Measurements from ENCODE around the gene HNRNPA2B1. TPM values are rescaled to one million over a fixed set of nuclear protein-coding genes. Genes with fewer than 3 reads are reported as not detected.
"Not testable (repeated sequence)": the region's sequence is repeated elsewhere in the genome, so short reads cannot be mapped to it uniquely, and the experiment has no call there.

Gene HNRNPA2B1
- total RNA-seq, 2 donors from 2014 or later: 269 to 275 TPM

DNA sequence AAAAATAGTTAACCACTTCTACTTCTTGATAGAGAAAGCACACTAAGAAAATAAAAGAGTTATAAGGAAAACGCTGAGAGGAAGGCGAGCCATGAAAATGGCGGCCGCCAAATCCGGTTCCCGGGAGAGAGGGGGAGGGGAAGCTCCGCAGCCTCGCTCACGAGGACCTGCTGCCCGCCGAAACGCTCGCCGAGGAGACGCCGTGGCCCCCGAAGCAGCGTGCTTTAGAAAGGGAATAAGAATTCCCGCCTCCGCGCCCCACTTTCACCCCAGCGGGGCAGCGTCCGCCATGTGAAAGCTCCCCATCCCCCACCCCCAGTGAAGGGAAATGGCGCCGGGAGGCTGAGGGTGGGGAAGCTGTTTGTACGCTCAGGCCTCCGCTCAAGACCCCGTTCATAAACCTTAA, 505 bp downstream of the HNRNPA2B1 start:
- peak; percentile 92 for DNase-seq (ENCODE audit: low spot score)

GRCh38 chr7:26199301-26200037, 1.1 kb downstream of the HNRNPA2B1 start:
- DNase-seq (ENCODE audit: low spot score): peak; percentile 90
- intact Hi-C loops (cut with DNase I): loop anchor here (10.0 kb wide), 2 partner anchors 955 to 965 kb away; partner anchors contain the start of genes HOXA3 (in 1 of the 2), HOXA7 (in 1 of the 2) and HOXA9 (in 1 of the 2)

More for the DNA sequence above, 505 bp downstream of the HNRNPA2B1 start:
- intact Hi-C loops (cut with DNase I): loop anchor here in 1 of 2 donors (10.0 kb wide), 1 partner anchor 965 kb away; the partner anchor contains the start of gene HOXA9

DNA sequence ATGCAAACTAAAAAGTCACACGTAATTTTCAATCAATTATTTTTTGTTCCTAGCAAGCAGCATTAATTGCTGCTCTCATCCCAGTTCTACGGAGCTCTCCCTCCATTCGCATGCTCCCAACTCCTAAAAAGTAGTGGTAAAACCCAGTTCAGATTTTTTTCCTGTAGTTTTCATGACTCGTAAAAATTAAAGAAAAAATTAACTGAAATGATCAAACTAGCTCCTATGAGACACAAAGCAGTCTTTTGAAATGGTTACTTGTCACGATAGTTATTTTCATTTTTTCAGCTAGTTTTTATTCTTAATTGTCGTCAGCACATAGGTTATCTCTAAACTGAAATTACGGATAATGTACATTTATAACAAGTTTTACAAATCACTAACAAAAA, 1.8 kb downstream of the HNRNPA2B1 start:
- no peak for DNase-seq (ENCODE audit: low spot score)
- intact Hi-C loops (cut with DNase I): loop anchor here in 1 of 2 donors (10.0 kb wide), 1 partner anchor 956 kb away; the partner anchor contains the start of genes HOXA3 and HOXA7

- intact Hi-C loops (cut with DNase I): loop anchor here in 1 of 2 donors (10.0 kb wide), 1 partner anchor 957 kb away; the partner anchor contains the start of genes HOXA3 and HOXA7
- DNase-seq (ENCODE audit: low spot score): no peak
Measured at GRCh38 chr7:26198133-26198780, 2.3 kb downstream of the HNRNPA2B1 start.

GRCh38 chr7:26197153-26198115, 3.1 kb downstream of the HNRNPA2B1 start:
- intact Hi-C loops (cut with DNase I): loop anchor here in 1 of 2 donors (10.0 kb wide), 1 partner anchor 957 kb away; the partner anchor contains the start of genes HOXA3 and HOXA7
- no peak for DNase-seq (ENCODE audit: low spot score)

- intact Hi-C loops (cut with DNase I): loop anchor here in 1 of 2 donors (10.0 kb wide), 1 partner anchor 959 kb away; the partner anchor contains the start of genes HOXA3 and HOXA7
- DNase-seq (ENCODE audit: low spot score): no peak
Measured at GRCh38 chr7:26195867-26196657, 4.5 kb downstream of the HNRNPA2B1 start.

- intact Hi-C loops (cut with DNase I): loop anchor here in 1 of 2 donors (10.0 kb wide), 1 partner anchor 960 kb away; the partner anchor contains the start of genes HOXA3 and HOXA7
- no peak for DNase-seq (ENCODE audit: low spot score)
Measured at GRCh38 chr7:26195182-26195581, 5.4 kb downstream of the HNRNPA2B1 start.

- intact Hi-C loops (cut with DNase I): loop anchor here in 1 of 2 donors (10.0 kb wide), 1 partner anchor 960 kb away; the partner anchor contains the start of genes HOXA3 and HOXA7
- DNase-seq (ENCODE audit: low spot score): not testable (repeated sequence)
Measured at GRCh38 chr7:26194764-26195163, 5.8 kb downstream of the HNRNPA2B1 start.

- DNase-seq (ENCODE audit: low spot score): no peak
- intact Hi-C loops (cut with DNase I): loop anchor here in 1 of 2 donors (10.0 kb wide), 1 partner anchor 961 kb away; the partner anchor contains the start of genes HOXA3 and HOXA7
Measured at GRCh38 chr7:26193432-26194207, 6.9 kb downstream of the HNRNPA2B1 start.

- intact Hi-C loops (cut with DNase I): loop anchor here in 1 of 2 donors (10.0 kb wide), 1 partner anchor 962 kb away; the partner anchor contains the start of genes HOXA3 and HOXA7
- no peak for DNase-seq (ENCODE audit: low spot score)
Measured at GRCh38 chr7:26192485-26193087, 8.0 kb downstream of the HNRNPA2B1 start.

DNA sequence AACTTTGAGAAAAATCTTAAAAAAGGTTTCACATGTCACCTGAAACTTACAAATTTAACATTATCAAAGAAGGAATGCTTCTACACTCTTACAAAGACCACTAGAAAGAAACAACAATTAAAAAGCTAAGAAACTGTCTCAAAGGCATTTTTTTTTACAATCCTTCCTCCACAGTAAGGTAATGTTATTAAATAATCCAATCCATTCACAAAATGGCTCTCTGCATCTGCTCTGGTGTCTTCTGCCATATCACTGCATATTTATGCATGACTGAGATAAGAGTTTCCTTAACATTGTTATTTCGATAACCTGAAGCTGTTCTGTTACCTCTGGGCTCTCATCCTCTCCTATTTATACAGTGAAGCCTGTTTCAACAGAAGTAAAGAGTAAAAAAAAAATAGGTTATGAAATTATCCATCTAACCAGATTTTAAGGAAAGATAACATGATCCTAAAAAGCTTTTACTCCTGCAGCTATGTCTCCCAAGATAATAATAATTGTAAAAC, 8.5 kb downstream of the HNRNPA2B1 start:
- DNase-seq (ENCODE audit: low spot score): no peak
- intact Hi-C loops (cut with DNase I): loop anchor here in 1 of 2 donors (10.0 kb wide), 1 partner anchor 963 kb away; the partner anchor contains the start of genes HOXA3 and HOXA7

DNA sequence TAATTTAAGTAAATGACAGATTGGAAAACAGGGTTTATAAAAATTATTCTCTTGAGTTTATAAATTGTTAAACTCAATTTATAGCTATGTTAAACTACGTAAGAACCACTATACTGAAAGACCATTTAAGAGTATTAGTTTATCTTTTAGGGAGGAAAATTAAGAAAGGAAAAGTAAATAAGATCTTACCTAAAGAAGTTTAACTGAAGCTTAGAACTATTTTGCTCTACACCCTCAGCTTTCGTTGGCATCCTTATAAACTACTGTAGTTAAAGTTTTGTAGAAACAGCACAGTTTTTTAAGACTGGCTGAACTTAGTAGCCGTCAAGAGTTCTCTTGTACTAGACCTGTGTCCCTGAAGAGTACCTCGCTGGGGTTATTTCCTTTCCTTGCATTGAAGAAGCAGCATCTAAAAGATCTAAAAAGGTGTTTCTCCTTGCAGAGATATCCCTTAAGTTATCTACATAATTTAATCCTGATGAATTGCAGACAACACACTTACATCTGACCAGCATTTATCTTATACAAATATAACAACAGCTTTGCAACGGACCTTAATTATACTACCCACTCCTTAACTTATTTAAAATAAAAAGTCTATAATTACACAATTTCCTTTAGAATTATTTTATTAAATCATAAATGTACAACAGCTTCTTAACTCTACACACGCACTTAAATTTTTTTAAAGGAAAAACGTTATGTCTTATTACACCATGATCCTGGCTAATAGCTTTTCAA, 9.1 kb downstream of the HNRNPA2B1 start:
- no peak for DNase-seq (ENCODE audit: low spot score)
- intact Hi-C loops (cut with DNase I): loop anchor here in 1 of 2 donors (10.0 kb wide), 1 partner anchor 963 kb away; the partner anchor contains the start of genes HOXA3 and HOXA7

DNA sequence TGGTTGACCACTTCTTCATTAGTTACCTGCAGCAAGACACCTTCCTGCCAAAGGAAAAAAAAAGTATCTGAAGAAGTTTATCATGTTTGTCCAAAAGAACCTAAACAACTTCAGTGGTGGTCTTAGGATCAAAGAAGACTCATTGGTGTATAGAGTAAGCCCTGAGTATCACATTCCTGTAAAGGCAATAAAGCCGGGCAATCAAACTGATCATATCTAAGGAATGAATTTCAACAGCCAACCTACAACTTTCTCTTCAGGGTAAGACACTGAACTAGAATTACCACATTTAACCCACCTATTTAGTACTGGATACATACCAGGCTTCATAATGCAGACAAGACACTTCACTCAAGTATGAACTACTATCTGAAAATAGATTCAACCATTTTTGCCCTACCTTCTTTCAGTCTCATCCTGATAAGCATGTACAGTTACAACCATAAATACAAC, 10.1 kb downstream of the HNRNPA2B1 start:
- intact Hi-C loops (cut with DNase I): loop anchor here in 1 of 2 donors (10.0 kb wide), 1 partner anchor 964 kb away; the partner anchor contains the start of genes HOXA3 and HOXA7
- DNase-seq (ENCODE audit: low spot score): no peak

- no peak for DNase-seq (ENCODE audit: low spot score)
- intact Hi-C loops (cut with DNase I): loop anchor here in 1 of 2 donors (10.0 kb wide), 1 partner anchor 965 kb away; the partner anchor contains the start of genes HOXA3 and HOXA7
Measured at GRCh38 chr7:26189697-26190096, 10.8 kb downstream of the HNRNPA2B1 start.

DNA sequence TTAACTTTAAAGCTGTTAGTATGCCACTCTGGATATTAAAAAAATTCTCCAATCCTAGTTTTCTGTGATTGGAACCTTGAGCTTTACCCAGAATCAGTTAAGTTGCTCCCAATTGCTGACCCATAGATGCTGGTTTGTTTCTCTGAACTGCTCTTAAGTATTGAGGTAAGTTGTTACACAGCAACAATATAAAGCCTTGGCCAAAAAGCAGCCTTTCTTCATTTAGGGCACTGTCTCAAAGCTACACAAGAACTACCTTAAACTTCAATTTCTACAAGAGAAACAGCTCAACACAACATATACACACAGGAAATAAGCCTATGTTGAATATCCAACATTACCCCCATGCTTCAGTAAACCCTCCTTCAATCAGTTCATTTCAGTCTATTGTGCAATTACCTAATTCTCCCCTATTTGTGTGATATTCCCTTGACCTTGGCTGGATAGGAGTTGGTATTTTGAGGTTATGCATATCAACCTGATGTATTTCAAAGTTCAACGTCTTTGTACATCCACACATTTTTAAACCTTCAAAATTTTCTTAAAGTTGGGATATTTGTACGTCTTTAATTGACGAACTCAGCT, 11.5 kb downstream of the HNRNPA2B1 start:
- intact Hi-C loops (cut with DNase I): no loop called here
- no peak for DNase-seq (ENCODE audit: low spot score)

All from posterior vena cava (tissue), 2 donors.